CD4-positive, alpha-beta memory T cell (primary cell): ENCODE data around the gene PLSCR3. TPM values are rescaled to one million over a fixed set of nuclear protein-coding genes. Genes with fewer than 3 reads are reported as not detected.
A peak's percentile ranks its signal among the peaks of the same experiment; 100 is the strongest.

Experiments
- CTCF ChIA-PET: fragments of 350-600 bp; sonication (Branson Sonifier 250); formaldehyde crosslinking; loops from one replicate; lab custom pipeline; 2021; ENCODE audit warnings: inconsistent platforms; ENCODE audit not compliant: partially characterized antibody; lab: Charles Lee
- POLR2A ChIA-PET: fragments of 350-600 bp; sonication (Branson Sonifier 250); formaldehyde crosslinking; loops from one replicate; lab custom pipeline; 2021; ENCODE audit not compliant: partially characterized antibody; lab: Charles Lee
- DNase-seq, 5 donors: peaks; one replicate each; pipeline versions ENCODE4 v3.0.0 to v3.0.0-alpha.2; 2020 to 2022; ENCODE audit warnings: mixed read lengths in 1 of 5
- H3K27ac ChIP-seq: one replicate; pipeline ENCODE4 v1.7.0; 2013; ENCODE audit warnings: low read depth, low read length
- H3K27me3 ChIP-seq: 2 replicates; pipeline ENCODE4 v1.7.0; 2013; ENCODE audit warnings: mild to moderate bottlenecking, low read length, moderate library complexity; ENCODE audit not compliant: insufficient read depth
- H3K36me3 ChIP-seq: 2 replicates; pipeline ENCODE4 v1.7.0; 2013; ENCODE audit warnings: mild to moderate bottlenecking, low read length, moderate library complexity; ENCODE audit not compliant: insufficient read depth
- H3K4me1 ChIP-seq: 2 replicates; pipeline ENCODE4 v1.7.0; 2013; ENCODE audit warnings: mild to moderate bottlenecking, low read length, moderate library complexity; ENCODE audit not compliant: insufficient read depth
- H3K4me3 ChIP-seq, 2 donors: one replicate each; pipeline ENCODE4 v1.7.0; 2013; ENCODE audit warnings: low read length in 2 of 2, mild to moderate bottlenecking in 1 of 2
- H3K9me3 ChIP-seq, 2 donors: one replicate each; pipeline ENCODE4 v1.7.0; 2013; ENCODE audit warnings: low read length in 2 of 2, control low read depth in 1 of 2; ENCODE audit not compliant: control insufficient read depth in 1 of 2
- H3K27ac Mint-ChIP-seq, 7 donors: one replicate each; pipeline ENCODE4 v1.8.0; 2020 to 2021; ENCODE audit warnings: mixed read lengths in 7 of 7, mild to moderate bottlenecking in 6 of 7, inconsistent platforms in 3 of 7, moderate library complexity in 3 of 7
- H3K27me3 Mint-ChIP-seq, 2 donors: one replicate each; pipeline ENCODE4 v1.8.0; 2020 to 2021; ENCODE audit warnings: mixed read lengths in 2 of 2
- H3K36me3 Mint-ChIP-seq, 2 donors: one replicate each; pipeline ENCODE4 v1.8.0; 2020 to 2021; ENCODE audit warnings: mixed read lengths in 2 of 2, inconsistent platforms in 1 of 2, mild to moderate bottlenecking in 1 of 2
- H3K4me1 Mint-ChIP-seq, 4 donors: one replicate each; pipeline ENCODE4 v1.8.0; 2020 to 2021; ENCODE audit warnings: mixed read lengths in 4 of 4, mild to moderate bottlenecking in 1 of 4
- H3K4me3 Mint-ChIP-seq, 8 donors: one replicate each; pipeline ENCODE4 v1.8.0; 2020 to 2021; ENCODE audit warnings: mixed read lengths in 8 of 8, mild to moderate bottlenecking in 7 of 8, moderate library complexity in 6 of 8, inconsistent platforms in 3 of 8
- H3K9me3 Mint-ChIP-seq, 8 donors: one replicate each; pipeline ENCODE4 v1.8.0; 2020 to 2021; ENCODE audit warnings: mixed read lengths in 8 of 8, mild to moderate bottlenecking in 5 of 8, inconsistent platforms in 3 of 8, moderate library complexity in 1 of 8
- intact Hi-C: fragments of 100-400 bp; cut with micrococcal nuclease; formaldehyde crosslinking; loops from one replicate; pipeline ENCODE4 v1.15.1; 2023
- polyA plus RNA-seq, 2 donors: library from polyadenylated mRNA; unstranded; fragments of 300-500 nt; fragmentation: Illumina TruSeq; gene quantifications; one replicate each; pipeline ENCODE4 v1.2.3, GENCODE V29; 2021
- total RNA-seq, 2 experiments: library from RNA; stranded (reverse); gene quantifications; one replicate each; pipeline ENCODE4 v1.2.3, GENCODE V29; 2021

PLSCR3 gene
- total and polyA plus RNA-seq, 4 experiments from 2014 or later, result 90.3 to 242 (median 133) TPM

GRCh38 chr17:7436556-7437368 is 42.4 kb upstream of the PLSCR3 start:
- Histone ChIP-seq H3K4me3 (peak overlapping the region; percentile 89), H3K9me3 (no peaks in the 10 kb centered on the region), H3K36me3 (no peaks in the 10 kb centered on the region), H3K27ac (peak overlapping the region; percentile 86), H3K4me1 (peaks cover 47% of the 10 kb centered on the region), H3K27me3 (peaks cover 26% of the 10 kb centered on the region)
- Mint-ChIP-seq H3K4me3 (peak overlapping the region; percentile 89 to 96 (median 94)), H3K4me1 (peaks cover 25 to 54% (median 36%) of the 10 kb centered on the region in 4 donors), H3K9me3 (no peaks in the 10 kb centered on the region), H3K36me3 (peaks cover 5 to 9% of the 10 kb centered on the region in 2 donors), H3K27me3 (peaks cover 16% of the 10 kb centered on the region in 2 donors), H3K27ac (peak overlapping the region; percentile 94 to 99 (median 97))
- intact Hi-C loops, result loop anchor here (1.0 to 2.0 kb wide), 6 partner anchors 43 to 390 kb away; partner anchors contain the start of genes KCTD11, SENP3 and ZBTB4
- ChIA-PET POLR2A (interaction anchor here (0.7 to 9.3 kb wide), 43 partner anchors 9 to 420 kb away, joined by 3 to 176 read pairs (median 5); partner anchors contain the start of genes ACAP1, CD68, CHRNB1 and GPS2), CTCF (interaction anchor here (0.8 to 5.4 kb wide), 47 partner anchors 10 to 391 kb away, joined by 3 to 88 read pairs (median 7); partner anchors contain the start of genes ACAP1, KCTD11, MPDU1 and NEURL4)
- peak; percentile 81 to 86 (median 84) for DNase-seq

DNA sequence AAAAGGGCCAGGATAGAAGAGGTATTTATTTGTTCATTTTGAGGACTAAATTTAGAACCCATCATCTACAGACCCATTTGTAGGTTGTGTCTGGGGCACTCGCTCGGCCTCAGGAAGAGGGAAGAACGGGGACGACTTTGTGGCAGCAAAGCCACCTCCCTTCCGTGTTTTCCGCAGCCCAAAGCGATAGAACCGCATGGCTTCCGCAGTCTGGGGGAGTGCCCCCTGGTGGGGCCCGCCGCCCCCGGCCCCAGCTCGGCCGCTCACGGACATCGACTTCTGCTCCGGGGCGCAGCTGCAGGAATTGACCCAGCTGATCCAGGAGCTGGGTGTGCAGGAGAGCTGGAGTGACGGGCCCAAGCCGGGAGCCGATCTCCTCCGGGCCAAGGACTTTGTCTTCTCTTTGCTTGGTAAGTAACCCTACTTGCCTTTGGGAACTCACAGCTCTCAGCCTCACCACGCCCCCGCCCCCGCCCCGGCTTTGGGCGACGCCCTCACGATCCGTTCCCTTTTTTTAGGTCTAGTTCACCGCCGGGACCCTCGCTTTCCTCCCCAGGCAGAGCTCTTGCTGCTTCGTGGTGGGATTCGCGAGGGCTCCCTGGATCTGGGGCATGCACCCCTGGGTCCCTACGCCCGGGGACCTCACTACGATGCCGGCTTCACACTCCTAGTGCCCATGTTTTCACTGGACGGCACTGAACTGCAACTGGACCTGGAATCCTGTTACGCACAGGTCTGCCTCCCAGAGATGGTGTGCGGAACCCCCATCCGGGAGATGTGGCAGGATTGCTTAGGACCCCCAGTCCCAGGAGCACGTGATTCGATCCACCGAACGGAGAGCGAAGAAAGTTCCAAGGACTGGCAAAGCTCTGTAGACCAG is 41.6 kb upstream of the PLSCR3 start:
- peaks cover 13 to 14% of the 10 kb centered on the region in 2 donors for H3K27me3 Mint-ChIP-seq
- Histone ChIP-seq H3K27ac (peak overlapping the region; percentile 86), H3K9me3 (no peaks in the 10 kb centered on the region), H3K4me1 (peaks cover 44% of the 10 kb centered on the region), H3K4me3 (peak overlapping the region; percentile 89), H3K27me3 (peaks cover 22% of the 10 kb centered on the region), H3K36me3 (no peaks in the 10 kb centered on the region)
- peaks cover 5 to 9% of the 10 kb centered on the region in 2 donors for H3K36me3 Mint-ChIP-seq
- peaks cover 25 to 54% (median 36%) of the 10 kb centered on the region in 4 donors for H3K4me1 Mint-ChIP-seq
- H3K27ac Mint-ChIP-seq, result peak overlapping the region; percentile 94 to 99 (median 97)
- POLR2A ChIA-PET, result interaction anchor here (0.5 to 9.3 kb wide), 41 partner anchors 10 to 421 kb away, joined by 3 to 176 read pairs (median 5); partner anchors contain the start of genes ACAP1, CD68, CHRNB1 and GPS2
- DNase-seq, result peak in 2 of 5 donors; percentile 66 to 73
- intact Hi-C loops, result loop anchor here (1.0 to 2.0 kb wide), 11 partner anchors 19 to 389 kb away; partner anchors contain the start of genes PHF23, PLSCR3, POLR2A and TMEM256
- H3K4me3 Mint-ChIP-seq, result peak overlapping the region; percentile 89 to 96 (median 94)
- CTCF ChIA-PET, result interaction anchor here (0.7 to 5.4 kb wide), 42 partner anchors 8 to 253 kb away, joined by 3 to 88 read pairs (median 8); partner anchors contain the start of genes ACAP1, KCTD11, MPDU1 and NEURL4
- no peaks in the 10 kb centered on the region for H3K9me3 Mint-ChIP-seq

DNA sequence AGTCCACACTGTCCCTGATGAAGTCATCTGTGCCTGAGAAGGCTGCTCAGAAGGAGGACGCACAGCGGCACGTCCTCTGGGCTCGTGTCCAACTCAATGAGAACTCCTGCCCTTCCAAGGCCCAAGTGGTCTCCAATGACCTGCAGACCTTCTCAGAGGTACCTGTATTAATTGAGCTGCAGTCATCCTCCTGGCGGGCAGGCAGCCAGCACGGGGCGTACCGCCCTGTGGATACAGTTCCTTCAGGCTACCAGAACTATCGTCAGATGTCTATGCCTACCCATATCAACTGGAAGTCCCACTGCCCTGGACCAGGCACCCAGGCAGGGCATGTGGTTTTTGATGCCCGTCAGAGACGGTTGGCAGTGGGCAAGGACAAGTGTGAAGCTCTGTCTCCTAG is 38.0 kb upstream of the PLSCR3 start:
- POLR2A ChIA-PET, result interaction anchor here (1.2 kb wide), 2 partner anchors 48 to 129 kb away, joined by 3 read pairs; partner anchors contain the start of gene SENP3
- peak in 1 of 5 donors; percentile 10 for DNase-seq
- Histone ChIP-seq H3K4me3 (no peak overlapping the region), H3K27ac (no peak overlapping the region), H3K36me3 (no peaks in the 10 kb centered on the region), H3K9me3 (no peaks in the 10 kb centered on the region), H3K4me1 (peaks cover 11% of the 10 kb centered on the region), H3K27me3 (no peaks in the 10 kb centered on the region)
- H3K27ac Mint-ChIP-seq, result peak overlapping the region in 1 of 7 donors; percentile 9
- intact Hi-C loops, result no loop called here
- peaks cover 0 to 9% of the 10 kb centered on the region in 2 donors for H3K36me3 Mint-ChIP-seq
- CTCF ChIA-PET, result interaction anchor here (1.2 kb wide), 1 partner anchor 76 kb away, joined by 5 read pairs; no protein-coding TSS in a partner anchor
- H3K9me3 Mint-ChIP-seq, result no peaks in the 10 kb centered on the region
- no peaks in the 10 kb centered on the region for H3K27me3 Mint-ChIP-seq
- peaks cover 7 to 22% (median 14%) of the 10 kb centered on the region in 4 donors for H3K4me1 Mint-ChIP-seq
- no peak overlapping the region for H3K4me3 Mint-ChIP-seq

- ChIA-PET CTCF (no interaction called here), POLR2A (interaction anchor here (0.6 kb wide), 1 partner anchor 53 kb away, joined by 3 read pairs; the partner anchor contains the start of gene POLR2A)
- peaks cover 0 to 7% of the 10 kb centered on the region in 2 donors for H3K36me3 Mint-ChIP-seq
- H3K36me3 ChIP-seq, result no peaks in the 10 kb centered on the region
- H3K27me3 Mint-ChIP-seq, result no peaks in the 10 kb centered on the region
- H3K9me3 ChIP-seq, result no peaks in the 10 kb centered on the region
- H3K4me1 Mint-ChIP-seq, result peaks cover 5 to 14% (median 8%) of the 10 kb centered on the region in 4 donors
- peak in 1 of 5 donors; percentile 7 for DNase-seq
- H3K27me3 ChIP-seq, result no peaks in the 10 kb centered on the region
- no peaks in the 10 kb centered on the region for H3K9me3 Mint-ChIP-seq
- no peak overlapping the region for H3K27ac ChIP-seq
- no peak overlapping the region for H3K27ac Mint-ChIP-seq
- H3K4me1 ChIP-seq, result peaks cover 5% of the 10 kb centered on the region
- H3K4me3 Mint-ChIP-seq, result no peak overlapping the region
- H3K4me3 ChIP-seq, result no peak overlapping the region
- intact Hi-C loops, result no loop called here
These were observed 36.9 kb upstream of the PLSCR3 start for GRCh38 chr17:7431231-7431630.

DNA sequence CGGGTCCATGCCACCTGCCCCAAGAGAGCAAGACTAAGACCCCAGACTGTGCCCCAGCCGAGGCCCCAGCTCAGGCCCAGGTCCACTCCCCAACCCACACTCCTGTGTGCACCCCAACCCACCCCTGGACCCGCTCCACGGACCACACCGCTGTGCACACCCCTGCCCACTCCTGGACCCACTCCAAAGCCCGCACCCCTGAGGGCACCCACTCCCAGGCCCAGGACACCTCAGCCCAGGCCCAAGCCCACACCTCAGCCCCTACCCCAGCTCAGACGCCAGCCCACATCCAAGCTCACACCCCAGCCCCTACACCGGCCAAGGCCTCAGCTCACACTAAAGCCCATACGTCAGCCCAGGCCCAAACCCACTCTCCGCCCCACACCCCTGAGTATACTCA is 35.4 kb upstream of the PLSCR3 start:
- H3K9me3 ChIP-seq, result no peaks in the 10 kb centered on the region
- CTCF ChIA-PET, result interaction anchor here (0.5 kb wide), 1 partner anchor 112 kb away, joined by 3 read pairs; no protein-coding TSS in a partner anchor
- no peaks in the 10 kb centered on the region for H3K27me3 ChIP-seq
- H3K36me3 ChIP-seq, result no peaks in the 10 kb centered on the region
- peaks cover 0 to 1% of the 10 kb centered on the region in 2 donors for H3K27me3 Mint-ChIP-seq
- H3K27ac ChIP-seq, result no peak overlapping the region
- no peaks in the 10 kb centered on the region for H3K9me3 Mint-ChIP-seq
- H3K4me3 Mint-ChIP-seq, result no peak overlapping the region
- H3K4me1 ChIP-seq, result no peaks in the 10 kb centered on the region
- H3K36me3 Mint-ChIP-seq, result no peaks in the 10 kb centered on the region
- H3K4me1 Mint-ChIP-seq, result no peaks in the 10 kb centered on the region
- intact Hi-C loops, result no loop called here
- H3K4me3 ChIP-seq, result no peak overlapping the region
- peak in 1 of 5 donors; percentile 11 for DNase-seq
- POLR2A ChIA-PET, result no interaction called here
- H3K27ac Mint-ChIP-seq, result no peak overlapping the region

GRCh38 chr17:7428557-7428956 is 34.2 kb upstream of the PLSCR3 start, which contains the start of gene SPEM3:
TSS of gene SPEM3 (plus strand) at chr17:7428857. CDS start at chr17:7428903, 46 bp downstream.
- H3K4me3 ChIP-seq, result no peak within 1 kb of the TSS
- H3K9me3 ChIP-seq, result no peaks in the 10 kb centered on the region
- H3K36me3 Mint-ChIP-seq, result no peaks in the 10 kb centered on the region
- H3K27ac Mint-ChIP-seq, result peak within 1 kb of the TSS in 5 of 7 donors; percentile 19 to 76 (median 44)
- intact Hi-C loops, result no loop called here
- DNase-seq, result peak in 1 of 5 donors; percentile 14
- peaks cover 0 to 1% of the 10 kb centered on the region in 2 donors for H3K27me3 Mint-ChIP-seq
- ChIA-PET POLR2A (interaction anchor here (1.2 kb wide), 1 partner anchor 44 kb away, joined by 3 read pairs; no protein-coding TSS in a partner anchor), CTCF (no interaction called here)
- H3K4me3 Mint-ChIP-seq, result no peak within 1 kb of the TSS
- H3K27ac ChIP-seq, result no peak within 1 kb of the TSS
- no peaks in the 10 kb centered on the region for H3K36me3 ChIP-seq
- no peaks in the 10 kb centered on the region for H3K9me3 Mint-ChIP-seq
- H3K4me1 Mint-ChIP-seq, result peaks cover 0 to 4% (median 0%) of the 10 kb centered on the region in 4 donors
- H3K4me1 ChIP-seq, result no peaks in the 10 kb centered on the region
- H3K27me3 ChIP-seq, result no peaks in the 10 kb centered on the region
